Hippocampal formation (tissue), 2 donors: ENCODE results near the gene ZNF431.
"Not testable (repeated sequence)": the region's sequence is repeated elsewhere in the genome, so short reads cannot be mapped to it uniquely, and the experiment has no call there.

Source experiments
- DNase-seq, 2 donors: peaks; one replicate each; lab custom pipeline; 2025; lab: John Stamatoyannopoulos, UW

ZNF431 gene

GRCh38 chr19:21141787-21142464, at the start of gene ZNF431:
Gene ZNF431 (plus strand): TSS chr19:21142040. CDS start chr19:21142184, 144 bp downstream.
- peak; percentile 91 to 92 for DNase-seq

- DNase-seq: no peak
Measured at GRCh38 chr19:21092109-21092508, 49.7 kb upstream of the ZNF431 start.

- DNase-seq: no peak
Measured at GRCh38 chr19:21094347-21095025, 47.4 kb upstream of the ZNF431 start.

- no peak for DNase-seq
Measured at GRCh38 chr19:21098291-21098690, 43.5 kb upstream of the ZNF431 start.

GRCh38 chr19:21101521-21102242, 40.2 kb upstream of the ZNF431 start:
- no peak for DNase-seq

GRCh38 chr19:21109116-21109515, 32.7 kb upstream of the ZNF431 start:
- DNase-seq: no peak

- no peak for DNase-seq
Measured at GRCh38 chr19:21110183-21110582, 31.7 kb upstream of the ZNF431 start.

GRCh38 chr19:21115430-21115829, 26.4 kb upstream of the ZNF431 start:
- DNase-seq: no peak

GRCh38 chr19:21117041-21117907, 24.6 kb upstream of the ZNF431 start:
- DNase-seq: no peak

- no peak for DNase-seq
Measured at GRCh38 chr19:21126078-21126477, 15.8 kb upstream of the ZNF431 start.

- DNase-seq: no peak
Measured at GRCh38 chr19:21127001-21127400, 14.8 kb upstream of the ZNF431 start.

GRCh38 chr19:21127898-21128297, 13.9 kb upstream of the ZNF431 start:
- no peak for DNase-seq

GRCh38 chr19:21128901-21129698, 12.7 kb upstream of the ZNF431 start:
- no peak for DNase-seq

- DNase-seq: no peak
Measured at GRCh38 chr19:21130097-21130775, 11.6 kb upstream of the ZNF431 start.

- no peak for DNase-seq
Measured at GRCh38 chr19:21133633-21134032, 8.2 kb upstream of the ZNF431 start.

GRCh38 chr19:21134934-21135366, 6.9 kb upstream of the ZNF431 start:
- DNase-seq: no peak

- DNase-seq: no peak
Measured at GRCh38 chr19:21135433-21135832, 6.4 kb upstream of the ZNF431 start.

GRCh38 chr19:21138130-21138529, 3.7 kb upstream of the ZNF431 start:
- DNase-seq: no peak

- DNase-seq: not testable (repeated sequence)
Measured at GRCh38 chr19:21141006-21141405, 834 bp upstream of the ZNF431 start.

- DNase-seq: no peak
Measured at GRCh38 chr19:21143428-21143827, 1.6 kb downstream of the ZNF431 start.
